Raji (cell line): ENCODE measurements around the gene MATCAP1.

Source experiments
- POLR2A ChIP-seq: IDR thresholded peaks from 2 replicates; pipeline ENCODE4 v1.6.1; 2011; ENCODE audit warnings: low read depth, low read length, control low read depth; ENCODE audit not compliant: insufficient read depth

MATCAP1 gene

DNA sequence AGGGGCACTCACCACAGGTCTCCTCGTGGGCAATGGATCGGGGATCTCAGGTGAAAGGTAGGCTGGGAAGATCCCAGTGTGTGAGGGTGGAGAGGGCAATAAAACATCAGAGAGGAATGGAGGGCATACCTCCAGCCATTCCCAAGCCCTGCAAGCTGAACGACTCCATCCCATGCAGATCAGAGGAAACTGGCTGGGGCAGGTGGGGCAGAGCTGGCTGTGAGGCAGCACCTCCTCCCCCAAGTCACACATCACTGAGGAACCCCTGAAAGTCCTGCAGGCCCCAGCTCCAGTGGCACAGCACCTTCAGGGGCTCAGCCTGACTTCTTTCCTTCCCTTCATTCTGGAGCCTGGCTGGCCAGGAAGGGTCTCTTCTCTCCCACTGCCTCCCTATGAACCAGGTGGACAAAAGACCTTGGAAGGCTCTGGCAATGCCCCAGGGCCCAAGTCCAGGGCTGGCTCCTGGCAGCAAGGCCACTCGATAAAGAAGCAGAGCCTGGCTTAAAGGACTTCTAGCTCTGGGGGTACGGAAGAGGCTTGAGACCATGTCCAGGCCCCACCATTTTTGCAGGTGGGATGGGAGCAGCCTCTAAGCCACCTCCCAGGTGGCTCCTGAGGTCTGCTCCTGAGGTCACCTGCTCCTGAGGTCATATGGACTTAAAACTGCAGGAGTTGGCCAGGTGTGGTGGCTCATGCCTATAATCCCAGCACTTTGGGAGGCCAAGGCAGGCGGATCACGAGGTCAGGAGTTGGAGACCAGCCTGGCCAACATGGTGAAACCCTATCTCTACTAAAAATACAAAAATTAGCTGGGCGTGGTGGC lies 29.6 kb upstream of the MATCAP1 start:
- no peak for TF ChIP-seq POLR2A

DNA sequence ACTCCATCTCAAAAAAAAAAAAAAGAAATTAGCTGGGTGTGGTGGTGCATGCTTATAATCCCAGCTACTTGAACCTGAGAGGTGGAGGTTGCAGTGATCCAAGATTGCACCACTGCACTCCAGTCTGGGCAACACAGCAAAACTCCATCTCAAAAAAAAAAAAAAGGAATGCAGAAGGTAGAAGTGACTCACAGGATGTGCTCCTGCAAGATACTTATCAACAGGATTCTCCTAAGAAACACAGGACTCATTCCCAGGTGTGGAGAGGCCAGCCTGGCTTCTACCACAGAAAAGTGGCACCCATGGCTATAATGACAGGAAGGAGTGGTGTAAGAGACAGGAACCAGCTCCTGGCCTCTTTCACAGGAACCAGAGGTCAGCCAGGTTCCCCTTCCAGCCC lies 29.0 kb upstream of the MATCAP1 start:
- no peak for TF ChIP-seq POLR2A

DNA sequence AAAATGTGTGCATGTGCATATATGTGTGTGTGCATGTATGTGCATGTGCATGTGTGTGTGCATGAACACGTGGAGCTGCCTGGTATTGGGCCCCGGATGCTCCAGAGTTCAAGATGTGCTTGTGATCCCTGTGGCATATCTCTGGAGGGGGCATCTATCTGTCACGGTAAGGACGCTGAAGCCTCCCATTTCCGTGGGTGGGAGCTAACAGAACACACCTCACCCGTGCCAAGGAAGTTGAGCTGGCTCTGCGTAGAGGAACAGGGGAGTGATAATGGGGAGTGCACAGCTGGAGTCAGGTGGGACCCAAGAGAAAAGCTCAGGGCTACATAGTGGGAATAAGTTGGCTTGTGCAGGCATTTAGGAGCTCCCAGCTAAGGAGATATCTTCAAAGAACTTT lies 27.9 kb upstream of the MATCAP1 start:
- no peak for TF ChIP-seq POLR2A

DNA sequence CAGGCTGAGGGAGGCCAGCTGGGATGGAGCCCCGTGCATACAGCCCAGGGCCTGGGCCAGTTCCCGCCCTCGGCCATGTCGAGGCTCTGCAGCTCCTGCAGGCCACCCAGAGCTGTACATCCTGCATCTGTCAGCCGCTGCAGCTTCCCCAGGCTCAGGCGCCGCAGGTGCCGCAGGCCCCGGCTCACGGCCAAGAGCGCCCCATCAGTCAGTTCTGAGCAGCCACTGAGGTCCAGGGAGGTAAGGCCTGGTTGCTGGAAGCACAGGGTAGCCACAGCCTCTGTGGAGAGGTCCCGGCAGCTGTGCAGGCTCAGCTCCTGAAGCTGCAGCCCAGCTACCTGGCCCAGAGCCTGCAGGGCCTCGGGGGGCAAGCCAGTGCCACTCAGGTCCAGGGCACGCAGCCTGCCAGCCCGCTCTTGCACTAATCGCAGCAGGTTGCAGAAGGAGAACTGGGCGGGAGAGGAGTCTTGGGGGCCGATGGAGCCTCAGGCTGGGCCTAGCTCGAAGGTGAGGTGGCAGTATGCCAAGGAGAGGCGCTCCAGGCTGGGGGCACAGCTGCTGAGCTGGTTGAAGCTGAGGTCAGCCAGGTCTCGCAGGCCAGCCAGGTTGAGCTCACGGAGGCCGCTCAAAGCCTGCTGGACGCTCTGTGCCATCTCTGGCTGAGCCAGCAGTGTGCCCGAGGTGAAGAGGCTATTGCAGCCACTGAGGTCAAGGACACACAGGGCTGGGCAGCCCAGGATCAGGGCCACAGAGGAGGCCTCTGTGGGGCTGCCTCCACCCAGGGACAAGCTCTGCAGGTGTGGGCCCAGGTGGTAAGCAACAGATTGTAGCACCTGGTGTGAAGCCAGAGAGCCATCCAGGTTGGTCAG lies 26.5 kb upstream of the MATCAP1 start:
- TF ChIP-seq POLR2A: no peak

DNA sequence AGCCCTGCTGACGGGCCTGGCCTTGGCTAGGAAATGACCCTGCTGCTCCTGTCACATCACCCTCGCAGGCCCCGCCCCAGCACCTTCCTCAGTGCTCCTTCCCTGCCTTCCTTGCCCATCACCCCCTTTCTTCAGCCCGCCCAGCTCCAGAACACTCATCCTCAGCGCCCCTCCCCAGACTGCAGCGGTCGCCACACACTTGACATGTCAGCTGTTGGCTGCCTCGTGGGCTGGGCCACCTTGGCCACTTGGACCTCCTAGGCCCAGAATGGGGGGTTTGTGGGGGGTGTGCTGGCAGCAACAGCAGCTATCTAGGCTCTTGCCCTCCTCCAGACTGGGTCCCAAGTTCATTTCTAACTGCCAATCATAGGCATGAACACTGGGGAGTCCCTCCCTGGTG lies 25.8 kb upstream of the MATCAP1 start:
- no peak for TF ChIP-seq POLR2A

DNA sequence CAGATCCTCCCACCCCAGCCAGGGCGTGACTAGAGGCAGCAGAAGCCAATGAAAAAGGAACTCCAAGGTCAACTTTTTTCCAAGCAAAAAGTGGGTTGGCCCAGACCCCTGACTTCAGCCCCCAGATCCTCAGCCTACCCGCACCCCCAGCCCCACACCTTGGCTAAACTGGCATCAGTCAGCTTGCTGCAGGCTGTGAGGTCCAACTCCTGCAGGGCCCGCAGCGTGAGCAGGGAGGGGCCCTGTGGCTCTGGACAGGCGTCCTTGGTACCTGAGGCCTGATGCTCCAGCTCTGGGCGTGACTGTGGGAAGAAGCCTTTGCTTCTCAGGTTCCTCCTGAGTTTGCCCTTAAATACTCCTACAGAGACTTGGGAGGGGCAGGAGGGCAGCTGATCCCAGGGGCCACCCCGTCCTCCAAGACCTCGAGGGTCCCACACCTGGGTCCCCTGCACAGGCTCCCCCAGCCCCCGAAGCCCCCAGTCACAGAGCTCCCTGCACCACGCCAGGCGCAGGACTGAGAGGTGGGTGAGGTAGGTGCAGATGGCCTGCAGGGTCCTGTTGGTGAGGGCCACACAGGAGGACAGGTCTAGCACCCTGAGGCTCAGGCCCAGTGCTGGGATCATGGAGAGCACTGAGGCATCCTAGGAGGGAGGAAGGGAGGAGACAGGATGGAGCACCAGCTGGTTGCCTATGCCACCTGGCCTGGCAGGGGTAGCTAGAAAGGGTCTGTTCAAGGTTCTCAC lies 24.6 kb upstream of the MATCAP1 start:
- TF ChIP-seq POLR2A: no peak

DNA sequence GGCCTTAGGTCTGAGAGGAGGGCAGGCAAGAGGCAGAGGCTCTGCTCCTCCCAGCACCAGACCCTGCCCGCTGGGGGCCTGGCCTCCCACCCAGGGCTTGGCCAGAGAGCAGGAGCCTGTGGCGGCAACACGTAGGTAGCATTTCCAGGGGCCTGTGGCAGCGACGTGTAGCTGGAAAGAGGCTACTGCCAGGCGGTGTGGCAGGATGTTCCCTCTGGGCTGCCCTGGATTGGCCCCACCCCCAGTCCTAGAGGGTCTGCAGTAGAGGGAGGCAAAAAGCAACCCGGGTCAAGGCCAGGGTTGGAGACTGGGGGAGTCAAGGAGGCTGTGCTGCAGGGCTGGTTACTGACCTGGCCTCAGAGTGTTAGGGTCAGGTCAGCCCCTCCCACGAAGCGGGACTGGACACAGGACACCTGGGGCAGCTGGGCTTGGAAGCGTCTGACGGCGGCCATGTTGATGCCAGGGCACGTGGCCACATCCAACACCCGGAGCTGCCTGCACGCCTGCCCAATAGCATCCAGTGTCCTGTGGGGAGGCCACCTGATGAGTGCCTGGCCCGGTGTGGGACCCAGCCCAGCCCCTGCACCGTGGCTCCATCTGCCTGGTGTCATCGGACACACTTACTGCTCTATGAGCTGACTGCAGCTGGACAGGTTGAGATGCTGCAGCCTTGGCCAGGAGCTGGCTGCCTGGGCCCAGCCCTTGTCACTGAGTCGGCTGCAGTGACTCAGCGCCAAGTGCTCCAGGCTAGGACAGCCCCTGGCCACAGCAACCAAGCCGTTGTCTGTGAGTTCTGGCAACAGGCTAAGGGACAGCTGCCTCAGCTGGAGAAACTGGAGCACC lies 23.7 kb upstream of the MATCAP1 start:
- TF ChIP-seq POLR2A: no peak; the same call in 1 of the 2 replicates

DNA sequence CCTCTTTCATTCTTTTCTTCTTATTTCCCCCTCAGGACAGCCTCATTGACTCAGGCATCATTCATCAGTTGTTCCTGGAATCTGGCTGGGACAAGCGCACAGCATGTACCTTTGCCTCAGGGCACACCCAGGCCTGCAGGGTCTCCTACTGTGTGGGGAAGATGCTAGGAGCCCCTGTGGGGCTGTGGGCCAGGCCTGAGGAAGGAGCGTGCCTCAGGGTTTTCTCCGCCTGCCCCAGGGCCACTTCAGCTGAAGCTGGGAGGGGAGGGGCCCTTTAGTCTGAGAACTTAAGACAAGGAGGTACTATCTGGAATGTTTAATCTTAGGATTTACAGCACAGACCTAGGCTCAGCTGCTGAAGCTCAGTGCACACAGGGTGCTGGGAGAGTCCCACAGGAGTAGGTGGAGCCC lies 23.1 kb upstream of the MATCAP1 start:
- peak; percentile 28; the same call in 1 of the 2 replicates for TF ChIP-seq POLR2A

DNA sequence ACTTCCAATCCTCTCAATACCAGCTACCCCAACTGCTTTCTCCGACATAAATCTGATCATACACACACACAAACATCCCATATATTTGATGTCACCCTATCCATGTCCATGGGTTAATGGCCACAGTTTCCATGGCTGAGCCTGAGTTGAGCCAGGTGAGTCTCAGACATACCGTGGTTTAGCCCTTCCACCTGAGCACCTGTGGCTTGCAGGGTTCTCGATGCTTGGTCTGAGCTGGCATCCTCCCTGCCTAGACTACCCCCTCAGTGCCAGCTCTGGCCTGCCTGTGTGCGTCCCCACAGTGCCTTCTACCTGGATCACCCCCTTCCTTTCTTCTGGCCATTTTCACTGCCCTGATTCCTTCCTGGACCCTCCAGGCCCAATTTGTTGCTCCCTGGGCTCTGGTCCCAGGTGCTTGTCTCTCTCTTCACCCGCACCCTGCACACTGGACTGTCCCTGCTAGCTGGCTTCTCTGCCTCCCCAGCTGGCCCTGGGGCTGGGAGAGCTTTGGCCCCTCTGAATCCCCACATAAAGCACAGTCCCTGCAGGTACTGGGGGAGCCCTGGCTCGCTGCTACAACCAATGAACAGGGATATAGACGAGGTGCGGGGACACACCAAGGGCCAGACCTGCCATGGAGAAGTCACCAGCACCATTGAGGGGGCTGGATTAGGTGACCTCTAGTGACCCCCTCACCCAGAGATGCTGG lies 22.5 kb upstream of the MATCAP1 start:
- TF ChIP-seq POLR2A: no peak

DNA sequence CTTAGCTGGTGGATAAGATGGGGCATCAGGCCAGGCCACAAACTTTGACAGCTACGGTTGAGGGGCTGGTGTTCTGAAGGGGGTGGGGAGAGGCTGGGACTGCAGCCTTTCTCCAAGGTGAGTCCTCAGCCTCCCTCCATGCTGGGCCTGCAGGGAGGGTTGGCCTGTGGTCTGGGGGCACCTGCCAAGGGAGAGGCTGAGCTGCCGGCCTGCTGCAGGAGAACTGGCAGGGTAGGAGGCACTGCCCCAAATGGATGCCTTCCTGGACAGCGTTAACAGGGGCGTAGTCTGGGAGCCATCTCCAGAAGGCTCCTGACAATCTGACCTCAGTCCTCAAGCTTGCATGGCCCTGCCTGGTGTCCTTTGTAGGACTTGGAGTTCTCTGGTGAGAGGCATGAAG lies 20.3 kb upstream of the MATCAP1 start:
- TF ChIP-seq POLR2A: no peak

DNA sequence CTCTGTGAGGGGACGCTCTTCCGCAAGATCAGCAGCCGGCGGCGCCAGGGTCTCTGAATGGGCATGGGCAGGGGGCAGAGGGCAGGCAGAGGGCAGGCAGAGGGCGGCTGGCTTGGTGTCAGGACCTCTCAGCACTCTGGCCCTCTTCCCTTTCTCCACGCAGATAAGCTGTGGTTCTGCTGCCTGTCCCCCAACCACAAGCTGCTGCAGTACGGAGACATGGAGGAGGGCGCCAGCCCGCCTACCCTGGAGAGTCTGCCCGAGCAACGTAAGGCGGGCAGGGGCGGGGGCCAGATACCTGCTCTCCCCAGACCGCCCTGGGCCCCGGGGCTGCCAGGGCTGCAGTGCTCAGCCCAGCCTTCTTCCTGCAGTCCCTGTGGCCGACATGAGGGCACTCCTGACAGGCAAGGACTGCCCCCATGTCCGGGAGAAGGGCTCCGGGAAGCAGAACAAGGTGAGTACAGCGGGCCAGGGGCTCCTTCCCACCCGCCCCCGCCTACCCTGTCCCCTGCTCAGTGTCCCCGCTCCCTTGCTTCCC lies 19.3 kb upstream of the MATCAP1 start:
- no peak for TF ChIP-seq POLR2A

DNA sequence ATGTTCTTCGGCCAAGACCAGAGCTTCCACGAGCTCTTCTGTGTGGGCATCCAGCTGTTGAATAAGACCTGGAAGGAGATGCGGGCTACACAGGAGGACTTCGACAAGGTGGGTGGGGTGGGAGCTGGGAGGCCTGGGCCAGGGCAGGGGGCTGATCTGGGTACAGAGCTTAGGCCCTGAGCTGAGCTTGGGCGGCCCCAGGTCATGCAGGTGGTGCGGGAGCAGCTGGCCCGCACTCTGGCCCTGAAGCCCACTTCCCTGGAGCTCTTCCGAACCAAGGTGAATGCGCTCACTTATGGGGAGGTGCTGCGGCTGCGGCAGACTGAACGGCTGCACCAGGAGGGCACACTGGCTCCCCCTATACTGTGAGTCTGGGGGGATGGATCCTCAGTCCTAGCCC lies 18.7 kb upstream of the MATCAP1 start:
- no peak for TF ChIP-seq POLR2A
